Lower leg skin (tissue), 4 donors: Measurements from ENCODE around the gene RAD52. TPM values are rescaled to one million over a fixed set of nuclear protein-coding genes. Genes with fewer than 3 reads are reported as not detected.

ENCODE experiments used
- DNase-seq, 2 donors: peaks; one replicate each; pipeline ENCODE4 v3.0.0-alpha.2; 2019; ENCODE audit warnings: low spot score in 2 of 2
- H3K4me3 ChIP-seq: fragments of 200-600 bp; sonication (generic); 2 replicates; pipeline ENCODE4 v1.5.1; 2017; ENCODE audit warnings: mild to moderate bottlenecking, low read depth; ENCODE audit not compliant: poor library complexity, severe bottlenecking
- CTCF ChIP-seq, 3 donors: fragments of 450-650 bp; IDR thresholded peaks; one replicate each; pipeline ENCODE4 v1.5.1; 2016; ENCODE audit warnings: antibody characterized with exemption in 3 of 3, mild to moderate bottlenecking in 3 of 3, moderate library complexity in 2 of 3
- POLR2A ChIP-seq, 2 donors: fragments of 450-650 bp; IDR thresholded peaks; one replicate each; pipeline ENCODE4 v1.6.1; 2016 to 2017; ENCODE audit warnings: antibody characterized with exemption in 2 of 2, mild to moderate bottlenecking in 1 of 2, moderate library complexity in 1 of 2
- WGBS, 2 donors: methylation state at CpG; one replicate each; pipeline ENCODE4 v1.1.5; 2018; 5-methylcytosine and 5-hydroxymethylcytosine counted together
- intact Hi-C: fragments of 100-400 bp; cut with DNase I; formaldehyde crosslinking; loops from one replicate; pipeline ENCODE4 v1.15.0; 2023; ENCODE audit warnings: low total_unique reads
- total RNA-seq, 4 donors: library from RNA; depleted of rRNA; stranded (reverse); fragments of >200 nt; gene quantifications; one replicate each; pipeline ENCODE4 v1.1.0, GENCODE V29; 2016

Gene RAD52
- total RNA-seq, 4 donors from 2014 or later: 6.2 to 16.7 (median 12.1) TPM

- WGBS, 2 donors: 77 to 78% methylated on average over 4 of the region's 4 CpGs
- DNase-seq: no peak
- TF ChIP-seq POLR2A (IDR thresholded peaks at IDR 0.05) (no peak), CTCF (IDR thresholded peaks at IDR 0.05) (no peak)
- no peak overlapping the region for H3K4me3 ChIP-seq
- intact Hi-C loops: no loop called here
Measured at GRCh38 chr12:896031-896430, 53.5 kb downstream of the RAD52 start.

GRCh38 chr12:894226-894625 lies 55.3 kb downstream of the RAD52 start:
- H3K4me3 ChIP-seq: no peak overlapping the region
- no peak for TF ChIP-seq POLR2A (IDR thresholded peaks at IDR 0.05)
- TF ChIP-seq CTCF (IDR thresholded peaks at IDR 0.05): no peak
- intact Hi-C loops: no loop called here
- DNase-seq: no peak

- H3K4me3 ChIP-seq: no peak overlapping the region
- intact Hi-C loops: no loop called here
- DNase-seq: no peak
- WGBS, 2 donors: 88 to 96% methylated on average over 2 of the region's 2 CpGs
- TF ChIP-seq POLR2A (IDR thresholded peaks at IDR 0.05) (no peak), CTCF (IDR thresholded peaks at IDR 0.05) (no peak)
Measured at GRCh38 chr12:886206-886605, 63.3 kb downstream of the RAD52 start.

- no peak overlapping the region for H3K4me3 ChIP-seq
- TF ChIP-seq POLR2A (IDR thresholded peaks at IDR 0.05) (no peak), CTCF (IDR thresholded peaks at IDR 0.05) (no peak)
- intact Hi-C loops: no loop called here
- WGBS, 2 donors: 96 to 97% methylated on average over 2 of the region's 2 CpGs
- no peak for DNase-seq
Measured at GRCh38 chr12:885701-886100, 63.8 kb downstream of the RAD52 start.

GRCh38 chr12:884746-885414 lies 64.6 kb downstream of the RAD52 start:
- WGBS, 2 donors: 91 to 93% methylated on average over 5 of the region's 5 CpGs
- intact Hi-C loops: no loop called here
- H3K4me3 ChIP-seq: no peak overlapping the region
- TF ChIP-seq POLR2A (IDR thresholded peaks at IDR 0.05) (no peak), CTCF (IDR thresholded peaks at IDR 0.05) (no peak)
- no peak for DNase-seq

- intact Hi-C loops: no loop called here
Measured at GRCh38 chr12:880656-881055, 68.8 kb downstream of the RAD52 start.

More at GRCh38 chr12:880656-881055, 68.8 kb downstream of the RAD52 start:
- no peak for DNase-seq
- H3K4me3 ChIP-seq: no peak overlapping the region
- 81 to 91% methylated on average over 4 of the region's 4 CpGs for WGBS, 2 donors
- TF ChIP-seq CTCF (IDR thresholded peaks at IDR 0.05) (no peak), POLR2A (IDR thresholded peaks at IDR 0.05) (no peak)
